Measurements from ENCODE around the gene GPATCH3. TPM values are rescaled to one million over a fixed set of nuclear protein-coding genes. Genes with fewer than 3 reads are reported as not detected.

Gene GPATCH3
- polyA plus RNA-seq, 1 of the 3 experiments (the other 2 are of a cell fraction) = 11.1 TPM

GRCh38 chr1:26945728-26946127 is 45.5 kb upstream of the GPATCH3 start (continued):
- TF ChIP-seq, protein P1, sequence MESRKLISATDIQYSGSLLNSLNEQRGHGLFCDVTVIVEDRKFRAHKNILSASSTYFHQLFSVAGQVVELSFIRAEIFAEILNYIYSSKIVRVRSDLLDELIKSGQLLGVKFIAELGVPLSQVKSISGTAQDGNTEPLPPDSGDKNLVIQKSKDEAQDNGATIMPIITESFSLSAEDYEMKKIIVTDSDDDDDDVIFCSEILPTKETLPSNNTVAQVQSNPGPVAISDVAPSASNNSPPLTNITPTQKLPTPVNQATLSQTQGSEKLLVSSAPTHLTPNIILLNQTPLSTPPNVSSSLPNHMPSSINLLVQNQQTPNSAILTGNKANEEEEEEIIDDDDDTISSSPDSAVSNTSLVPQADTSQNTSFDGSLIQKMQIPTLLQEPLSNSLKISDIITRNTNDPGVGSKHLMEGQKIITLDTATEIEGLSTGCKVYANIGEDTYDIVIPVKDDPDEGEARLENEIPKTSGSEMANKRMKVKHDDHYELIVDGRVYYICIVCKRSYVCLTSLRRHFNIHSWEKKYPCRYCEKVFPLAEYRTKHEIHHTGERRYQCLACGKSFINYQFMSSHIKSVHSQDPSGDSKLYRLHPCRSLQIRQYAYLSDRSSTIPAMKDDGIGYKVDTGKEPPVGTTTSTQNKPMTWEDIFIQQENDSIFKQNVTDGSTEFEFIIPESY (IDR thresholded peaks at IDR 0.05; ENCODE audit: borderline replicate concordance, low read depth) = no peak
- no peak for TF ChIP-seq SMC3 (IDR thresholded peaks at IDR 0.05; ENCODE audit: low read depth, low read length)
- no peak for TF ChIP-seq FOSL2 (IDR thresholded peaks at IDR 0.05; ENCODE audit: borderline replicate concordance, low read depth)
- TF ChIP-seq MEF2A (IDR thresholded peaks at IDR 0.05; ENCODE audit: borderline replicate concordance, low read depth) = no peak

DNA sequence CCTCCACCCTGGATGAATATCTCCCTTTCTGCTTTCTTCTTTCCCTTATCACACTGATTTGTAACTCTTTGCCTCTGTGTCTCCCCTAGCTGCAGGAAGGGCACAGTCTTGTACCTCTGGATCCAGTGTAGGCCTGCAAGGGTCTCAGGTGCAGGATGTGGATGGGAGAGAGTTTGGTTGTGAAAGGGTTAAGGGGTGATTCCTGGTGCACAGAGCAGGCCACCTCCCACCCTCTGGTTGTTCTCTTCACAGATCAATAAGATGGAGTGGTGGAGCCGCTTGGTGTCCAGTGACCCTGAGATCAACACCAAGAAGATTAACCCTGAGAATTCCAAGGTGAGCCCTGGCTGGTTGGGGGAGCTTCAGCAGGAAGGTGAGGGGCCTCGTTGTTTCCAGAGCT is 44.9 kb upstream of the GPATCH3 start:
- no peak overlapping the region for H3K4me3 ChIP-seq (ENCODE audit: low read depth in 2 of 2, low read length in 1 of 2)
- peaks cover 8% of the 10 kb centered on the region for H3F3A ChIP-seq (replicated peaks; ENCODE audit: insufficient read depth)
- H3K9ac ChIP-seq = no peak overlapping the region
- H3K79me2 ChIP-seq (ENCODE audit: insufficient read depth) = peaks cover 12% of the 10 kb centered on the region; the same call in 1 of the 2 replicates
- H3K4me2 ChIP-seq = no peak overlapping the region
- TF ChIP-seq MXI1 (IDR thresholded peaks at IDR 0.05; ENCODE audit: low read depth, low read length) (no peak), SMC3 (IDR thresholded peaks at IDR 0.05; ENCODE audit: low read depth, low read length) (no peak), MAX (IDR thresholded peaks at IDR 0.05; ENCODE audit: low read depth) (no peak), TEAD4 (IDR thresholded peaks at IDR 0.05; ENCODE audit: borderline replicate concordance, insufficient read depth) (no peak), PBX3 (IDR thresholded peaks at IDR 0.05) (no peak), GATA2 (CRISPR knock-in tag; IDR thresholded peaks at IDR 0.05) (no peak), RCOR1 (IDR thresholded peaks at IDR 0.05; ENCODE audit: low read length) (no peak), SIN3A (IDR thresholded peaks at IDR 0.05; ENCODE audit: borderline replicate concordance, low read depth, low read length) (no peak), NRF1 (IDR thresholded peaks at IDR 0.05; ENCODE audit: low read depth, low read length) (no peak), FOXM1 (IDR thresholded peaks at IDR 0.05; ENCODE audit: low read depth) (no peak), NFIC (IDR thresholded peaks at IDR 0.05; ENCODE audit: borderline replicate concordance) (no peak)
- TF ChIP-seq, protein P2, sequence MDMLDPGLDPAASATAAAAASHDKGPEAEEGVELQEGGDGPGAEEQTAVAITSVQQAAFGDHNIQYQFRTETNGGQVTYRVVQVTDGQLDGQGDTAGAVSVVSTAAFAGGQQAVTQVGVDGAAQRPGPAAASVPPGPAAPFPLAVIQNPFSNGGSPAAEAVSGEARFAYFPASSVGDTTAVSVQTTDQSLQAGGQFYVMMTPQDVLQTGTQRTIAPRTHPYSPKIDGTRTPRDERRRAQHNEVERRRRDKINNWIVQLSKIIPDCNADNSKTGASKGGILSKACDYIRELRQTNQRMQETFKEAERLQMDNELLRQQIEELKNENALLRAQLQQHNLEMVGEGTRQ (IDR thresholded peaks at IDR 0.05; ENCODE audit: borderline replicate concordance, low read depth, low read length) = no peak
- ChIA-PET CTCF (interaction anchor here (0.6 kb wide), 1 partner anchor 1163 kb away, joined by 3 read pairs; no protein-coding TSS in a partner anchor), POLR2A (no interaction called here)
- H3K27me3 ChIP-seq (ENCODE audit: insufficient read depth) = no peaks in the 10 kb centered on the region
- H3K4me1 ChIP-seq (ENCODE audit: control insufficient read depth in 1 of 2, insufficient read depth in 2 of 2, low read depth in 1 of 2, low read length in 1 of 2) = peaks cover 0 to 3% of the 10 kb centered on the region in 2 experiments; a peak in 1 of 4 replicates
- H3K36me3 ChIP-seq (replicated peaks in 1 of 2; ENCODE audit: control insufficient read depth in 1 of 2, insufficient read depth in 2 of 2, low read length in 1 of 2) = peaks cover 26 to 28% of the 10 kb centered on the region in 2 experiments
- WGBS (ENCODE audit: low lambda C conversion rate) = 91% methylated on average over 2 of the region's 2 CpGs
- H3K9me3 ChIP-seq = no peaks in the 10 kb centered on the region
- no peak for DNase-seq
- 0 out of 2 replicates have a peak, but pooled peaks cover 4% of the 10 kb centered on the region for H4K20me1 ChIP-seq (ENCODE audit: insufficient read depth)
- no peaks in the 10 kb centered on the region for H3K9me2 ChIP-seq
- H2AFZ ChIP-seq (ENCODE audit: low read depth) = no peak overlapping the region
- no peak overlapping the region for H3K27ac ChIP-seq (ENCODE audit: low read depth in 2 of 2, low read length in 1 of 2)

Measured in SK-N-SH (cell line).